ENCODE results near the gene PDS5B. TPM values are rescaled to one million over a fixed set of nuclear protein-coding genes. Genes with fewer than 3 reads are reported as not detected.
A peak's percentile ranks its signal among the peaks of the same experiment; 100 is the strongest.

The PDS5B gene
- total and polyA plus RNA-seq, 8 donors = 4.3 to 121 (median 24.7) TPM

DNA sequence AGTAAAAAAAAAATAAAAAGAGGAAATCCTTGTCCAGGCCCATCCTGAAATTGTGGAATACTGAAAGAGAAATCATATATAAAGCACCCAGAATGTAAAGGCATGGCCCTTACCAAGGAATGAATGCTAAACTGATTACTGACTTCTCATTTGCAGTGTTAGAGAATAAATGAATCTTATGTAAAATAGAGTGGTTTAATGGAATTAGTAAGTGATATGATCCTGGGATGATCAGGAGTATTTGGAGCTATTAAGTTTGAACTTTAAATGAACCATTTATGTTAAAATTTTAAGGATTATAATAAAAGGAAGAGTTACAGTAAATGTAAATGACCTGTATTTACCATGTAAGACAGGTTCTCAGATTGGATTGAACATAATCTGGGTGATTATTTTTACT, 75.4 kb downstream of the PDS5B start:
- H3K9me3 ChIP-seq = peaks cover 0 to 3% (median under 1%) of the 10 kb centered on the region in 4 donors
- no peak overlapping the region for H3K4me3 ChIP-seq
- peaks cover 0 to 14% (median 8%) of the 10 kb centered on the region in 4 donors for H3K36me3 ChIP-seq
- intact Hi-C loops (cut with DNase I; ENCODE audit: low total_unique reads) = no loop called here
- TF ChIP-seq, protein P1, sequence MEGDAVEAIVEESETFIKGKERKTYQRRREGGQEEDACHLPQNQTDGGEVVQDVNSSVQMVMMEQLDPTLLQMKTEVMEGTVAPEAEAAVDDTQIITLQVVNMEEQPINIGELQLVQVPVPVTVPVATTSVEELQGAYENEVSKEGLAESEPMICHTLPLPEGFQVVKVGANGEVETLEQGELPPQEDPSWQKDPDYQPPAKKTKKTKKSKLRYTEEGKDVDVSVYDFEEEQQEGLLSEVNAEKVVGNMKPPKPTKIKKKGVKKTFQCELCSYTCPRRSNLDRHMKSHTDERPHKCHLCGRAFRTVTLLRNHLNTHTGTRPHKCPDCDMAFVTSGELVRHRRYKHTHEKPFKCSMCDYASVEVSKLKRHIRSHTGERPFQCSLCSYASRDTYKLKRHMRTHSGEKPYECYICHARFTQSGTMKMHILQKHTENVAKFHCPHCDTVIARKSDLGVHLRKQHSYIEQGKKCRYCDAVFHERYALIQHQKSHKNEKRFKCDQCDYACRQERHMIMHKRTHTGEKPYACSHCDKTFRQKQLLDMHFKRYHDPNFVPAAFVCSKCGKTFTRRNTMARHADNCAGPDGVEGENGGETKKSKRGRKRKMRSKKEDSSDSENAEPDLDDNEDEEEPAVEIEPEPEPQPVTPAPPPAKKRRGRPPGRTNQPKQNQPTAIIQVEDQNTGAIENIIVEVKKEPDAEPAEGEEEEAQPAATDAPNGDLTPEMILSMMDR (IDR thresholded peaks at IDR 0.05) = no peak
- TF ChIP-seq POLR2AphosphoS5 (IDR thresholded peaks at IDR 0.05) = no peak
- no peak for TF ChIP-seq POLR2A (IDR thresholded peaks at IDR 0.05)
- no peak for TF ChIP-seq EP300 (IDR thresholded peaks at IDR 0.05)
- no peak overlapping the region for H3K27ac ChIP-seq
- peaks cover 0 to 14% (median 6%) of the 10 kb centered on the region in 4 donors for H3K4me1 ChIP-seq
- no peaks in the 10 kb centered on the region for H3K27me3 ChIP-seq
- DNase-seq = no peak

DNA sequence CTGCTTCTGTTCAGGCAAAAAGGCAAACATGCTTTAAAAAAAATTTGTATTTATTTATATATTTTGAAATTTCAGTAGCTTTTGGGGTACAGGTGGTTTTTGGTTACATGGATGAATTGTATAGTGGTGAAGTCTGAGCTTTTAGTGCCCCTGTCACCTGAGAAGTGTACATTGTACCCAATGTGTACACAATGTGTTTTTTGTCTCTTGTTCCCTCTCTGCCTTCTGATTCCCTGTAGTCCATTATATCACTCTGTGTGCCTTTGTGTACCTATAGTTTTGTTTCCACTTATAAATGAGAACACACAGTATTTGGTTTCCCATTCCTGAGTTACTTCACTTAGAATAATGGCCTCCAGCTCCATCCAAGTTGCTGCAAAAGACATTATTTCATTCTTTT, 77.4 kb downstream of the PDS5B start:
- Histone ChIP-seq H3K36me3 (peaks cover 0 to 21% (median 8%) of the 10 kb centered on the region in 4 donors), H3K9me3 (no peaks in the 10 kb centered on the region), H3K27me3 (no peaks in the 10 kb centered on the region), H3K4me1 (peaks cover 0 to 14% (median 6%) of the 10 kb centered on the region in 4 donors), H3K4me3 (no peak overlapping the region), H3K27ac (no peak overlapping the region)
- TF ChIP-seq EP300 (IDR thresholded peaks at IDR 0.05) (no peak), POLR2AphosphoS5 (IDR thresholded peaks at IDR 0.05) (no peak), POLR2A (IDR thresholded peaks at IDR 0.05) (no peak)
- TF ChIP-seq, protein P1 (IDR thresholded peaks at IDR 0.05) = no peak
- no peak for DNase-seq
- intact Hi-C loops (cut with DNase I; ENCODE audit: low total_unique reads) = no loop called here

DNA sequence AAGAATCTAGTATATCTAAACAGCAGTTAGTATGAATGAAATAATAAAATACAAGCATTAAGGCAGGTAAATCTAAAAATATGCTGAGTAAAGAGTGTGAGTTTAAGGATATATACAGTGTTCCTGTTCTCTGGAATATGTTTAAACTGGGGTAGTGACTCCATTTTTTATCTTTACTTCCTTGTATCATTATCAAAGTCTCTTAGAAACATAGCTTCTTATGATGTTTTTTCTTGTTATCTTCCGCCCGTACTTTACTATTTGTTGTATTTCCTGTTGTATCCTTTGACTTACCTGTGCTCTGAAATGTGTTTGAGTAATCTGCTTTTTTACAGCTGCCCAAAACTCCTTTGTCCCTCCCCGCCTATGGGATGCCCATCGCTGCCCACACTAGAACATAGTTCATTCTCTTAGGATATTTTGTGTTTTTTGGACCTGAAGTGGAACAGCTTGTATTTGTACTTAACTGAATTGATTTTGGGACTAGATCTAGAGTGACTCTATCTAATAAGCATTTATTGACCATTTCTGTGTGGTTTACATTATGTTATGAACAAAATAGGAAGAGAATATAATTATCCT, 80.8 kb downstream of the PDS5B start:
- Histone ChIP-seq H3K27me3 (no peaks in the 10 kb centered on the region), H3K9me3 (no peaks in the 10 kb centered on the region), H3K4me3 (no peak overlapping the region), H3K4me1 (no peaks in the 10 kb centered on the region), H3K27ac (peak overlapping the region in 1 of 5 donors; percentile 20), H3K36me3 (peaks cover 0 to 13% (median 0%) of the 10 kb centered on the region in 4 donors)
- peak in 1 of 2 donors; percentile 13 for DNase-seq
- 56 to 75% (median 66%) methylated on average over 4 of the region's 4 CpGs for WGBS, 5 donors
- intact Hi-C loops (cut with DNase I; ENCODE audit: low total_unique reads) = no loop called here
- TF ChIP-seq, protein P1 (IDR thresholded peaks at IDR 0.05) = no peak

DNA sequence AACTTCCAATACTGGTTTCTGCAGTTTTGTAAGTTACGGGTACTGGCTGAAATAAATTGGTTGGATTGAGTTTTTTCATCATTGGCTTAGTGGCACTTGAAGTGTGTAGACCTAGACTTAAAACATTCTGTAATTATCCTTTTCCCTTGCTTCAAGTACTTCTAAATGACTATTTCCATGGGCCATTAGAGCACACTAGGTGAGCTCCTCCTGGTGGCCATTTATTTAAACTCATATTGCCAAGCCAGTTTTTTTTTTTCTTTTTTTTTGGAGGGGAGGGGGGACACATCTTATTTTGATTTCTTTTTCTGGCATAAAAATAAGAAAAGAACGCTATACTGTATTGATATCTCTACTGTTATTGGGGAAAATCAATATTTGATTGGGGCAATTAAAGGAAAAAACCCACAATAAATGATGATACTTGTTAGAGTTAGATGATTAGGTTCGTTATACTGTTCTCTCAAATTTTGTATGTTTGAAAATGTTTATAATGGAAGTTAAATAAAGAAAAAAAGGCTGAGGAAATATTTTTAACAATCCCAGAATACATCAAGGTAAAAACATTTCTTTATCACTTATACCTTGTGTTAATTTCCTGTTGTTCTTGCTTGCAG, 82.9 kb downstream of the PDS5B start:
- H3K4me1 ChIP-seq = no peaks in the 10 kb centered on the region
- H3K36me3 ChIP-seq = peaks cover 0 to 19% (median 8%) of the 10 kb centered on the region in 4 donors
- no peaks in the 10 kb centered on the region for H3K9me3 ChIP-seq
- TF ChIP-seq, protein P1 (IDR thresholded peaks at IDR 0.05) = peak in 5 of 7 experiments; percentile 31 to 68 (median 54)
- TF ChIP-seq POLR2A (IDR thresholded peaks at IDR 0.05) = no peak
- TF ChIP-seq EP300 (IDR thresholded peaks at IDR 0.05) = no peak
- no peak for TF ChIP-seq POLR2AphosphoS5 (IDR thresholded peaks at IDR 0.05)
- peak in 1 of 2 donors; percentile 68 for DNase-seq
- intact Hi-C loops (cut with DNase I; ENCODE audit: low total_unique reads) = no loop called here
- H3K4me3 ChIP-seq = no peak overlapping the region
- no peak overlapping the region for H3K27ac ChIP-seq
- WGBS, 5 donors = 63 to 80% (median 73%) methylated on average over 3 of the region's 3 CpGs
- H3K27me3 ChIP-seq = no peaks in the 10 kb centered on the region
